Glomerular visceral epithelial cell (primary cell): ENCODE data around the gene UVRAG.

ENCODE experiments used
- DNase-seq: peaks from one replicate; pipeline ENCODE4 v3.0.0-alpha.2; 2016; ENCODE audit errors: extremely low spot score

The UVRAG gene

DNA sequence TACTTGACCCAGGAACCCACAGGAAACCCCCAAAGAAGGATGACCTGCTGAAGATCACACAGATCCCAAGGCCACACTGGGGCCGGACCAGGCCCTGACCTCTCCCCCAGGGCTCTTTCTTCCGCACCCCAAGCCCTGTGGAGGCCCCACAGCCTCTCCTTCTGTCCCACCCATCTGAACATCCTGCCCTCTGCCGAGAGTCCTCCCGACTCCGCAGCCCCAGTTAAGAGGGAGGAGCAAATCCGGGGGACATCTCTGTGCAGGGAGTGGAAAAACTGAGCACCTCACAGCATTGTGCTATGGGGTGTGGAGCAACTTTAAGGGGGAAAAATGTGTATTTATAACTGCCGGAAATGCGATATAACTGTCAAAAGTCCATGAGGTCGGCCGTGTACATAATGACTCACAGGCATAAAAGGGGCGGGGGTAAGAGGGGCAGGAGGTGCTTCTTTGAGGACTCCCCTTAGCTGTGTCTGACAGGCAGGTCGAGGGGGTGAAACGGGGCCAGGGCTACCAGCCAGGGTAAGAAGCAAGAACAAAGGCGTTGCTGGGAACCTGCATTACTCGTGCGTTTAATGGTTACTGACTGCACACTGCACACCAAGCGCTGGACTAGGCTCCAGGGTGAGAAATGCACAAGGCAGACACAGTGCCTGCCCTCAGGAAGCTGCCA lies 334.1 kb downstream of the UVRAG start:
- DNase-seq = no peak

DNA sequence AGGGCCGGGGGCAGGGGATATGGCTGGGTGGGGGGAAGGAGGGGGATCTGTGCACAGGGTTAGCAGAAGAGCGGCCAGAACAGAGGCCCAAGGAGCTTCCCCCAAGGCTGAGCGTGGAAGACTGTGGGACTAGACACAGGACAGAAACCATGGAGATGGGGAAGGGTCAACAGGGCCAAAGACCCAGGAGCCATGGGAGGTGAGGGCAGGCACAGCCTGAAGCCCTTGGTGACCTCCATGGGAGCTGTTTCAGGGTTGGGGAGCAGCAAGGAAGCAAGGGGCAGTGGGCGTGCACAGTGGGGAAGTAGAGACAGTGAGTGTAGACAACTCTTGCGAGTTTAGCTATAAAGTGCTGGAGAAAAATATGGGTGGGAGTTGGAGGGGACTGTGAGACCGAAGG lies 334.7 kb downstream of the UVRAG start:
- DNase-seq = no peak

DNA sequence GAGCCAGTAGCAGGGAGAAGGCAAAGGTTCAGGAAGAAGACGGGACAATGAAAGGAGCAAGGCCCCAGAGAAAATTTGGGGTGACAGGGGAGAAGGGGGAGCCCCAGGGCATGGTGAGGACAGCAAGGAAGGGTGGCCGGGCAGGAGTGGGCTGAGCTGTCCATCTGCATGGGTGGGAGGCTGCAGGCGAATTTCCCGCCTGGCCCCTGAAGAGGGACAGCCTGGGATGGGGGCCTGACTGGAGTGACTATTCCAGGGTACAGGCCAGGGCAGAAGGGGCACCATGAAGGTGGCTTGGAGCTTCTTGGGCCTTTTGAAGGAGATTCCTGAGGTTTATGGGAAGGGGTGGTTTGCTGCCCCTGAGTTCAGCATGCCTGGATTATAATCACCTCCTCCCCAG lies 335.1 kb downstream of the UVRAG start:
- no peak for DNase-seq

DNA sequence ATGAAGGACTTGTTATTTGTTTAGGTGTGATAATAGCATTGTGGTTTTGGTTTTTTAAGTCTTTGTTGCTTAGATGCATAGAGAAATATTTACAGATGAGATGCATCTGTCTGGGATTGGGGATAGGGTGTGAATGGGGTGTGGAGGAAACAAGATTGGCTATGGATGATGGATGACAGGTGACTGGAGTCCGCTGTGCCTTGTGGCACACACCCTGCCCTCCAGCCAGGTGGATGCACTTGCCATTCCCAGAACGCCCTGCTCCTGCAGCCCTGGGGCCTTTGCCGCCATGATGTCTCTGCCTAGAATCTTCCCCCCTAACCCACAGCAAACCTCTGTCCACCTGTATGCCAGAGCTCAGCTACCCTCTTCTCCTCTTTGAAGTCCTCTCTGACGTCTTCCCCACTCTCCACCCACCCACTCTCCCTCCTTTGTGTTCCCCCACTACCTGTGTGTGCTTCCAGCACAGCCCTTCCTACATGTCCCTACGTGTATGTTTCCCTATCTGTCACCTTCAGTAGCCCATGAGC lies 336.6 kb downstream of the UVRAG start:
- no peak for DNase-seq

DNA sequence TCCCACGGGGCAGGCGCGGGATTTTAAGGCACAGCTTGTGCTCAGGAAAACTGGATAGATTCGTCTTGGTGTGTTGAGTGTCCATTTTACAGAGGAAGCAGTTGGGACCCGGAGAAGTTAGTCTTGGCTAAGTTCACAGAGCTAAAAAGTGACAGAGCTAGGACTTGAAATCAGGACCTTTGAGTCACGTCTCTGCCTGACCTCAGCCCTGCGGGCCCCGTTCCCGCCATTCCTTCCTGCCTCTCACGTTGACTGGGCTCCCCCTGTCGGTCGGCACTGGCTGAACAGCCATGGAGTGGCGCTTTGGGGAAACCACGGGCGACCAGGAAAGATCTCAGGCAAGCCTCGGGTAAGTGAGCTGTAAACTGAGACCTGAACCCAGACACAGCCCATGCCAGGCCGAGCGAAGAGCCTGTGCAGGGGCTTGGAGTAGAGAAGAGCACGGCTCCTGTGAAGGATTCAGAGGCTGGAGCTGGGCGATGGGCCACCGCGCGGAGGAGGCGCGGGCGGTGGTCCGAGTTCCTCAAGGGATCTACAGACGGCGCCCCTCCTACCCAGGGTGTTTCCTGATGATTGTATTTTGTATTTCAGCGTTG lies 337.2 kb downstream of the UVRAG start:
- DNase-seq = peak; percentile 76

DNA sequence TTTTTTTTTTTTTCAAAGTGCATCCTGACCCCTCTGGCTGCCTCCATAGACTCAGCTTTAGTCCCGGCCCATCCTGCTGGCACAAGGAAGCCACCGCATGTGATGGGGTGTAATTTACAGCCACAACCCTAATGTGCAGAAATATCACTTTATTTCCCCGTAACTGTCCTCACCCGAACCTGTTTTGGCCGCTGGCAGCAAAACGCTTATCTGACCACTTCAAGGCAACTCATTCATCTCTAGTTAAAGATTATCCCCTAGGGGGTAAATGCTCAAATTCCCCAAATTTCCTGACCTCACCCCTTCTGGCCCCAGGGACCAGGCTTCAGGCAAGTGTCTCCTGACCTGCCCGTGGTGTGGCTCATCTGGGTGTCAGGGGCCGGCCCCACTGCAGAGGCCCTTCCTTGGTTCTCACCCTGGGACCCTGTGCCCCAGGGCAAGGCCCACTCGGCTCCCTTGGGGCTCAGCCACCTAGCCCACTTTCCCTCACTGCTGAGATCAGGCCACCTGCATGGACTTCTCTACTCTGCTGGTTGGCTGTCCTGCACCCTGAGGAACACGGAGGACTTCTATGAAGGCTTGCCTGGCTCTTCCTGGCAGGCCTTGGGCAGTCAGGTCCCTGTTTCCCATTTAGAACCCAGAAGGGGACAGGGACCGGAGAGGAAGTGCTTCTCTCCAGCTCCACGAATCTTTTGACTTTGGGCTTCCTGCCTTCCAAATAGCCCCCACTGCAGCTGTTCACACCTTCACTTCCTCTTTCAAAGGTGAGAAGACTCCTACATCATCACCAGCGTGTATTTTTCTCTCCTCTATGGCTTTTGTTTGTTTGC lies 337.9 kb downstream of the UVRAG start:
- no peak for DNase-seq

DNA sequence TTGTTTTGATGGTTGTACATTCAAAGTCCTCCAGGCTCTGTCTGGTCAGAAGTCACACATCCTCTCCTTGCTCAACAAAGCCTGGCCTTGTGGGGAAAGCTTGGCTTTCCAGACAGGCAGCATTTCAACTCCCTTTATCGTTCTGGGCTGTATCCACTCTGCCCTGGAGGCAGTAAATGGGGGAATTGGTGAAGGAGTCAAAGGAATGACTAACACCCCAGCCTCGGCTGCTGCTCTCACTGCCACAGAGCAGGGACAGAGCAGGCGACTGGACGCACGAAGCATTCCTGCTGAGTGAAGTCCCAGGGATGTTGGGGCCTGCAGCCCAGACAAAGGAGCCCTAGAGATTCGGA lies 338.5 kb downstream of the UVRAG start:
- DNase-seq = no peak

DNA sequence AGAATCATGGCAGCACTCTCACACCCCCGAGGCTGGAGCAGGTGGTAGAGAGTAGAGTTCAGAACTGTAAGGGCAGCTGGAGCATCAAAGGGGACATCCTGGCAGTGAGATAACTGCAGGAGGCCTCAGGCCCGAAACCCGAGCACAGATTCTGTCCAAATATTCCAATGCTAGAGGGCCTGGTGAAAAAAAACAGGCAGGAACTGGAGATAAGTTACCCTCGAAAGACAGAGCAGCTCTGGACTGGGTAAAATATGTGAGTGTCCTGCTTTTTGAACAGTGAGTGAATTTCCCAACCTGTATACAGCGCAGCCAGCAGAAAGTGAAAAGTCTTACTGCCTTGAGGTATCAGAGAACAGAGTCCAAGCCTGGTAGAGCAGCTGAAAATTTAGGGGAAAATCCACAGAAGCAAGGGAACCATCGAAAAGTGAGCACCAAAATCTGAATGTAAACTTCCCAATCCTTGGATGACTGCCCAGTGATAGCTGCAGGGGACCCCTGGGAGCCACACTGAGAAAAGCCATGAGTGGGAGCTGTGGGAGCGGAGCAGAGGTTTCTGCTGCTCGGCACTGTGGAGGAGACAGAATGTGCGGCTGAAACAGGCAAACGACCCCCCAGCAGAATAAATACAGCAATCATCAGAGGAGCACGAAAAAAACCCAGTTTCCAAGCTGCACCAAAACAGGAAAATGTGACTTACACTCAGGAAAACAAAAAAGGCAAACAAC lies 340.7 kb downstream of the UVRAG start:
- DNase-seq = no peak

DNA sequence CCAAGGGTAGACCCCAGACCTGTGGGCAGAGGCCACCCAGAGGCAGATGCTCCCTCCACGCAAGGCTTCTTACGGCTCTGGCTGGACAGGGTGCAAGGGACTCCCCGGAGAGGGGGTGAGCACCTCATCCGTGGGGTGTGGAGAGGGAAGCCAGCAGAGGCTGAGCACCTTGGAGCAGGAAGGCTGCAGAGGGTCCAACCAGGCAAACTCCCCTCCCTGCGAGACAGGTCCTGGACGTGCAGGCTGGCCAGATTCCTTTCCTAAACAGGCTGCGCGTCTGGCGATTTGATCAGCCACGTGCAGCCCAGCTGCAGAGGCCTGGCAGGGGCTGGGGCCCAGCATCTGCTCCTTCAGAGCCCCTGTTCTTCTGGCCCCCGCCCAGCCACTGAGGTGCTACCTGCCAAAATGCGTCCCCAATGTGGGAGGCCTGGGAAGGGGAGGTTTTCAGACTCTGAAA lies 342.0 kb downstream of the UVRAG start:
- no peak for DNase-seq

DNA sequence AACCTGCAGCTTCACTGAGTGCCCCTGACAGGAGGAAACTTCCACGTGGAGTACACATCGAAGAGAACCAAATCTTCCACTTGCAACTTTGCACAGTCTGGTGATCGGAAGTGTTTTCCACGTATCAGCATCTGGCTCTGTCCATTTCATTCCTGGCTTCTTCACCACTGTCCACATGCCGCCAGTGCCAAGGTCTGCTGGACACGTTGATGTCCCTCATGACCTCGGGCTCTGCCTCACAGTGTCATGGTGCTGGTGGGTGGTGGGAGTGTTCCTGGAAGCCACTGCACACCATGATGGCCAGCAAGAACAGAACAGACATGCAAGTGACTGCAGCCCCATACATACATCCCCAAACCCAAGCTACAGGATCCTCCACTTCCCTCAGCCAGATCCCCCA lies 342.9 kb downstream of the UVRAG start:
- DNase-seq = no peak

DNA sequence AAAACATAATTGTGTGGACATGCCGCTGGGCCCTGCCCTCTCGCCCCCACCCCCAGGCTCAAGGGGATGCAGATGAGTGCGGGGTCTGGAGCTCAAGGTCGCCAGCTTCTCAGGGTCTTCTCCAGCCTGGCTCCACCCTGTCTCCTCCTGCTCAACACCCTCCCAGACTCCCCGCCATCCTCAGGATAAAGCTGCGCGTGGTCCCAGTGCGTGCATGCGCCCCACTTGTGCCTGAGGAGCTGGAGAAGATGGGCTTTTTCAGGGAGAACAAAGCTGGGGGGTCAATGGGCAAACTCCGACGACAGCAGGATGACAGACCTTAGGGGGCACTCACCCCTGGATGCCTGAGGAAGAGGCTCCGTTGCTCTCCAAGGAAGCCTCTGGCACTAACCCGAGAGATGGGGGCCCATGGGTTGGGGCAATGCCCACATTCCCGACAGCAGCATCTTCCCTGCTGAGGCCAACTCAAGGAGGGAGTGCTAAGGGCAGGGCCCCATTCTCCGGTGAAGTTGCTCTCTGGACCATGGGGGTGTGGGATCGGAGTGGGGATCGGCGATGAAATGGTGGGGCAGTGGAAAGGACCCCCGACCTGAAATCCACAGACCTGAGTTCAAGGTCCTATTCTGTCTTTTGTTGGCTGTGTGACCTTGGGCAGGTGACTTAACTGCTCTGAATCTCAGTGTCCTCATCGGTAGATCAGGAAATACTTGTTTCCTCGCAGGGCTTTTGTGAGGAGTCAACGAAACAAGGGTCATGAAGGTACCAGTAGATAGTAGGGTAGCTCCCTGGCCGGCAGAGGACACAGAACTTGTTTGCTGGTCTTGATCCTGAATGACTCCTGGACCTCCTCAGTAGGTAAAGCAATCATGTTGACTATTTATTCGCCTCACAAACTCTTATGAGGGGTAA lies 343.6 kb downstream of the UVRAG start:
- no peak for DNase-seq

DNA sequence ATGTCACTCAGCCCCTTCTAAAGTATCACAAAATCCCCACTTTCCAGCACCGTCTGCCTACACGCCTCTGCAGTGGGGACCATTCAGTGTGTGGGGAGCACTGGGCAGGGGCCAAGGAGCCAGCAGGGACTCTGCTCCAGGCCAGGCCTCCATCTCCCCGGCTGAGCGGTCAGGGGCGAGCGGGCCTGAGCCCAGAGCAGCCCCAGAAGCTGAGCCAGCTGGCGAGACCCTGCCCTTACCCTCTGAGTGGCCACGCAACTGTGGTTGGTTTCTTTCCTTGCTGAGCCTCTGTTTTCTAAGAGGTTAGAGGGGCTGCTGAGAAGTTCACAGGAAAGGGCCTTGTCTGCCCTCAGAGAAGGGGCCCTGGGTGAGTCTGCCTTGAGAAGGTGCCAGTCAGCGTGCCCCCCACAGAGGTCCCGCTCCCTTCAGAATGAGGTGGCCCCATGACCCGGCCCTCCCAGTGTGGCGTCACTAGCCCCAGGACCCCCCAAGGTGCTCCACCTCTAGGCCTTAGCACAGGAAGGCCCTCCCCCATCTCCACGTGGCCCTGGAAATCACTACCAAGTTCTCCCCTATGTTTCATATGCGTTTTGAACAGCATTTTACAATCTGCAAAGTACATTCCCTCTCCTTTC lies 344.4 kb downstream of the UVRAG start:
- no peak for DNase-seq

DNA sequence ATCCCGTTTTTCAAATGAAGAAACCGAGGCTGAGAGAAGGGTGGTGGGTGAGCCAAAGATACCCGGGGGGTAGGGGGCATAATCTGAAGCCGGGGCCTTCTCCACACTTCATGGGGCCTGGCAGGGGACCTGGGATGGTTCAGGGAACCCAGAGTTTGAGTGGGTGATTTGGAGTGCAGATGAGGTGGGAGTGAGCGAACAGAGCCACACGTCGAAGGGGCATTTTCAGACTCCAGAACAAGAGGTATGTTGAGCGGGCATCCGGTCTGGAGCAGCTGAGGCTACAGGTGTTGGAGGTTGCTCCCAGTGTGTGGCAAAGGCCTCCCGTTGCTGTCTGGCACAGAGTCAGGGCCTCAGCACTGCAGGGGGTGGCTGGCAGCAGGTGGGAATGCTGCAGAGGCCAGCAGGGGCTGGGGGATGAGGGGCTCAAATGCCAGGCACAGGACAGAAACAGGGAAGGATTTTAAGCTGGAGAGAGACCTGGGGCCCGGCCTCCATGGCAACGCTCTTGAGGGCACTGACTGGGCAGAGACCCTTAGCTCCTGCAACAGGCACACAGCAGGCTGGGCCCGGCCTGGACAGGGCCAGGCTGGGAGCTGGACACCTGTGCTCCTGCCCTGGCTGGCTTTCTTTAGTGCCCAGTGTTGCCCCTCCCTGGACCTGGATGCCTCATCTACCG lies 345.1 kb downstream of the UVRAG start:
- no peak for DNase-seq

DNA sequence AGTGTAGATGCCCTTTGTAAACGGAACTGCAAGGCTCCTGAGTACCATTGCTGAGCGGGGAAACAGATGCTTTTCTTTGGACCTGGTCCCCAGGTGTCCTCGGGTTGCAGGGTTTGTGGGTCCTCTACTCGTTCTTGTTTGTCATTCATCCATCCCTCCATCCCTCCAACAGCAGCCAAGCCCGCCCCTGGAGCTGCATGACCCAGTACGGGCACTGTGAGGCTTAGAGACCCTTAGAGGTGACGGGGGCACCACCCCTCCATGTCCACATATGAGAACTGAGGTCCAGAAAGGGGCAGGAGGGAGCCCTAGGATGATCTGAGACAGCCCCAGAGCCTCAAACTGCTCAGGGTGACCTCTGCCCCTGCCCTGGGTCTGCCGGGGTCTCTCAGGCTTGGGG lies 345.8 kb downstream of the UVRAG start:
- no peak for DNase-seq

DNA sequence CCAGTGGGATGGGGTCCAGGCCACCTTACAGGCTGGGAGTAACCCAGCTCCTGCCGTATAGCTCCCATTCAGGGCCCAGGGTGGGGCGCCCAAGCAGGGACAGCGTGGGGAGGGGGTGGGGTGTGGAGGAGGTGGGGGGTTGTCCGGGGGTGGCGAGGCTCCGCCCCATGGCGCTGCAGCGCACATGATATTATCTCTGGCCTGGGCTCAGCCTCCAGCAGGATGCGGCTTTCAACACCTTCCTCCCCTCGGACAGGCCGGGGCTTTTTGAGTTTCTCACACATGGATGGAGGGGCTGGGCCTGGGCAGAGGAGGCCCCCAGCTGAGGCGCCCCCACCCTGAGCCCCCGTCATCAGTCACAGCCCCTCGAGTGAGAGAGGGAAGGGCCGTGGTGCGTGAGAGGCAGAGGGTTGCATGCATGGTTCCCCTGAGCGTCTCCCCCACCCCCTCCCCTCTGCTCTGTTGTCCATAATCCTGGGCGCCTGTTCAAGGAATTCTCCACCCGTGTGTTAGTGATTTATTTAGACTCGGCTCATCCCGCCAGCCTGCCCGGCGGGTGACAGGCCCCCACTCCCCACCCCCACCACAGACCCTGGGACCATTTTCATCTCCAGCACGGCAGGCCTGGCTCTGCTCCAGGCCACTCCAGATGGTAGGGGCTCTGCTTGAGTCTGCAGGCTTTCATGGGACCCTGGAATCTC lies 346.4 kb downstream of the UVRAG start:
- DNase-seq = no peak

DNA sequence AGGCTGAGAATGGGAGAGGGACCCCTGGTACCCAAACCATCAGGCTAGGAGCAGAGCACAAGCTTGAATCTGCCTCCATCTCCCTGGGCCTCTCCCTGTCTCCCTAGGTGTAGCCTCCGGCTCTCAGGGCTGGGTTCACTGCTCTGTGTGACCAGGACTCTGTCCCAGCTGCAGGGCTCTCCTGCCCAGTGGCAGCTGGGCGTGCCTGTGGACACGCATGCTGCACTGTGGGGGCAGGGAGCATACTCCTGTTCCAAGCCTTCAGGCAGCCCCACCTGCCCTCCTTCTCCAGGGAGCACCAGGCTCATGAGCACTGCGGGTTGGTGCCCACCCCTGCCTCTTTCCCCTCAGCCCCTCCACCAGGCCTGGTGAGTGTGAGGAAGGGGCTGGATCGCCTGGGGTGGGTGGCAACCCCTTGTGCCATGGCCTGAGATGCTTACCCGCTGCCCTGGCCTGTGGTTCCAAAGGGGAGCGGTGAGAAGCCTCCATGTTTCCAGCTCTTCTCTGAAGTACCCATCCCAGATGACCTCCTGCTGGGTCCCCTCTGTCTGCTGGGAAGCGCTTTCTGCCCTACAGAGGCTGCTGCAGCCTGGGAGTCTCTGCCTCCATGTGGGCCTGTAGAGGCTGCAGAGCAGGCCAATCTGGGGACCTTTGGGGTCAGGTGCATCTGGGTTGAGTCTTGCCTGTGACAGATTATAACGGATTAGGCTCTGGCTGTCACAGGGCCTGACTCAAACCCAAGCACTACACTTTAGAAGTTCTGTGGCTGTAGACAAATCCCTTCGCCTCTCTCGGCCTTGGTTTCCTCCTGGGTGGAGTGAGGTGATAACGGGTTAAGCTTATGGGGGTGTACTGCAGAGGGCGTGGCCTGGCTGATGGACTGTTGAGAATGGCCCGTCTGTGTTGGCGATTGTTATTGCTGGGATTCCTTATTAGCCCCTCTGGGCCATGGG lies 347.6 kb downstream of the UVRAG start:
- no peak for DNase-seq

DNA sequence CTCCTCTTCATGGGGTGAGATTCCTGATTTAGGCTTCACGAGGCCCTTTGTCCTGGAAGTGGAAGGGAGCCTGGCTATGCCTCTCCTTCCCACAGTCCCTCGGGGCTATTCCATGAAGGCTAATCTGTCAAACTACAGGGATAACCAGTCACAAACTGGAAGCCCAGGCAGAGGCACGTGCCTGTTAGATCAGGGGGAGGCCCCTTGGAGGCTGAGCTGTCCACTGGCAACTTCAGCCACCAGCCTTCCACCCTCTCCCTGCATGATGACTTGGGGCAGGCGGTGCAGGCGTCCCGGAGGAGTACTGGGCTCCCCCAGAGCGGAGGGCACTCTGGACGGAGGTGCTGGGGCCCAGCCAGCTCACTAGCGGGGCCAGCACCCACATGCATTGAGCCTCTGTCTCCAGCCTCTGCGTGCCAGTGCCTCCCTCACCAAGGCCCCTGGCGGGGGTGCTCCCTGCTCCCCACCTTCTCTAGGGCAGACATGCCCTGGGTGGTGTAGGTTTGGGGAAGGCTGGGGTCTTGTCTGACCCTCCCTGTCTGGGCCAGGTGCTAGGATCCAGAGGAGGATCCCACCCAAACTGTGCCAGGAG lies 348.4 kb downstream of the UVRAG start:
- DNase-seq = no peak

DNA sequence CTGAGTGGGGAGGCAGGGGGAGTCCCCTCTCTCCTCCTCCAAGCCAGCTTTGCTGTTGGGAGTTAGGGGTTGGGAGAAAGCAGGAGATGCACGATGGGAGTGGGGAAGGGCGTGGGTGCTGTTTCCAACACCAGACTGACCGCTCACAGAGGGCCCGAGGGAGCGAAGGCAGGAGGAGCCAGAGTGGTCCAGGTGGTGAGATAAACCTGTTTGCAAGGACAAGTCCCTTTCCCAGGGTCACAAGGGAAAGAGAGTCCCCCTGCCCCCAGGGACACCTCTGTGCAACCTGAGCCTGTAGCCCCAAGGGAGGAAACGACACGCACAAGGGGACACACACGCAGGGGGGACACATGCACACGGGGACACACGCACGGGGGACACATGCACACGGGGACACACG lies 349.1 kb downstream of the UVRAG start:
- no peak for DNase-seq
